H1 (cell line): ENCODE data around the gene LRRC74B. TPM values are rescaled to one million over a fixed set of nuclear protein-coding genes. Genes with fewer than 3 reads are reported as not detected.

ENCODE experiments used
- CTCF ChIA-PET: fragments of 300-600 bp; sonication (Branson Sonifier 250); formaldehyde crosslinking; loops from one replicate; lab custom pipeline; 2021; ENCODE audit not compliant: partially characterized antibody; lab: Charles Lee
- POLR2A ChIA-PET: fragments of 300-600 bp; sonication (Branson Sonifier 250); formaldehyde crosslinking; loops from one replicate; lab custom pipeline; 2021; ENCODE audit warnings: inconsistent platforms; ENCODE audit not compliant: partially characterized antibody; lab: Charles Lee
- DNase-seq, 2 experiments: peaks; one replicate each; pipeline versions ENCODE4 v3.0.0 to v3.0.0-alpha.2; 2010 to 2022; ENCODE audit warnings: low spot score in 2 of 2, low read depth in 1 of 2, mixed read lengths in 1 of 2
- FAIRE-seq: peaks from 2 replicates; lab custom pipeline; 2011; peaks lifted over from hg19 to GRCh38; lab: Jason Lieb, UNC
- H2AFZ ChIP-seq: 2 replicates; pipeline ENCODE4 v1.8.1; 2012; ENCODE audit warnings: low read length, inconsistent platforms
- H2AK5ac ChIP-seq: 2 replicates; pipeline ENCODE4 v1.6.1; 2013; ENCODE audit warnings: low read depth, low read length
- H2BK120ac ChIP-seq: replicated peaks from 2 replicates; pipeline ENCODE3; 2013; ENCODE audit warnings: low read depth, low read length, inconsistent platforms
- H2BK12ac ChIP-seq: 2 replicates; pipeline ENCODE4 v1.6.1; 2013; ENCODE audit warnings: low read depth, low read length
- H2BK15ac ChIP-seq: 2 replicates; pipeline ENCODE4 v1.6.1; 2013; ENCODE audit warnings: low read length
- H2BK20ac ChIP-seq: 2 replicates; pipeline ENCODE4 v1.6.1; 2013; ENCODE audit warnings: low read length
- H2BK5ac ChIP-seq: 2 replicates; pipeline ENCODE4 v1.6.1; 2013; ENCODE audit warnings: low read depth, low read length
- H3K14ac ChIP-seq: 2 replicates; pipeline ENCODE4 v1.6.1; 2013; ENCODE audit warnings: inconsistent platforms; ENCODE audit not compliant: insufficient read length
- H3K18ac ChIP-seq: 2 replicates; pipeline ENCODE4 v1.6.1; 2013; ENCODE audit warnings: low read length; ENCODE audit errors: extremely low read depth
- H3K23ac ChIP-seq: 2 replicates; pipeline ENCODE4 v1.6.1; 2013; ENCODE audit warnings: inconsistent platforms; ENCODE audit not compliant: insufficient read length
- H3K23me2 ChIP-seq: 2 replicates; pipeline ENCODE4 v1.6.1; 2013; ENCODE audit warnings: low read depth, low read length
- H3K27ac ChIP-seq: 2 replicates; pipeline ENCODE4 v1.6.1; 2011; ENCODE audit warnings: low read depth, low read length, inconsistent platforms
- H3K27me3 ChIP-seq, 4 experiments: replicated peaks in 1 of 4; 1 replicate in 1 of 4; 2 replicates in 3 of 4; pipeline versions ENCODE4 v1.6.1 to v1.8.1; 2011 to 2013; ENCODE audit warnings: low read length in 3 of 4, mild to moderate bottlenecking in 3 of 4, inconsistent platforms in 2 of 4, mixed read lengths in 2 of 4, moderate library complexity in 1 of 4; ENCODE audit not compliant: control insufficient read depth in 3 of 4, insufficient read depth in 3 of 4; ENCODE audit errors: extremely low read depth in 1 of 4
- H3K36me3 ChIP-seq, 4 experiments: 2 replicates each; pipeline versions ENCODE4 v1.6.1 to v1.8.1; 2011 to 2013; ENCODE audit warnings: mild to moderate bottlenecking in 4 of 4, low read length in 3 of 4, moderate library complexity in 2 of 4, control low read depth in 1 of 4, inconsistent platforms in 1 of 4; ENCODE audit not compliant: insufficient read depth in 4 of 4, control insufficient read depth in 2 of 4
- H3K4ac ChIP-seq: replicated peaks from 2 replicates; pipeline ENCODE3; 2013; ENCODE audit warnings: low read length, low read depth, mixed read lengths, inconsistent platforms; ENCODE audit not compliant: insufficient read length
- H3K4me1 ChIP-seq, 4 experiments: replicated peaks in 1 of 4; 1 replicate in 1 of 4; 2 replicates in 3 of 4; pipeline versions ENCODE4 v1.6.1 to v1.8.1; 2011 to 2013; ENCODE audit warnings: low read length in 3 of 4, inconsistent platforms in 2 of 4, mixed read lengths in 1 of 4; ENCODE audit not compliant: insufficient read depth in 4 of 4, control insufficient read depth in 3 of 4
- H3K4me2 ChIP-seq, 2 experiments: 2 replicates each; pipeline versions ENCODE4 v1.6.1 to v1.8.1; 2011 to 2013; ENCODE audit warnings: low read depth in 2 of 2, low read length in 2 of 2, control low read depth in 1 of 2, inconsistent platforms in 1 of 2, mild to moderate bottlenecking in 1 of 2; ENCODE audit not compliant: insufficient read depth in 1 of 2
- H3K4me3 ChIP-seq, 4 experiments: fragments of 200-600, 300-600 bp in 1 of 4; sonication (generic), shearing (Covaris generic), sonication (Bioruptor Twin) in 1 of 4; 2 replicates each; pipeline versions ENCODE4 v1.5.1 to v1.8.1; 2011 to 2016; ENCODE audit warnings: low read length in 4 of 4, low read depth in 3 of 4, control low read depth in 2 of 4, inconsistent platforms in 2 of 4, mild to moderate bottlenecking in 2 of 4, mixed read lengths in 1 of 4, moderate library complexity in 1 of 4; ENCODE audit not compliant: insufficient read depth in 2 of 4; ENCODE audit errors: extremely low read depth in 1 of 4
- H3K56ac ChIP-seq: replicated peaks from 2 replicates; pipeline ENCODE3; 2013; ENCODE audit warnings: low read depth, mild to moderate bottlenecking, mixed read lengths, low read length, inconsistent platforms; ENCODE audit not compliant: insufficient read length
- H3K79me1 ChIP-seq: 2 replicates; pipeline ENCODE4 v1.6.1; 2013; ENCODE audit warnings: low read depth, low read length, control low read depth
- H3K79me2 ChIP-seq, 2 experiments: 2 replicates each; pipeline versions ENCODE4 v1.6.1 to v1.8.1; 2012 to 2013; ENCODE audit warnings: low read length in 2 of 2, mild to moderate bottlenecking in 2 of 2, inconsistent platforms in 1 of 2; ENCODE audit not compliant: insufficient read depth in 2 of 2, control insufficient read depth in 1 of 2
- H3K9ac ChIP-seq, 4 experiments: replicated peaks in 1 of 4; 1 replicate in 1 of 4; 2 replicates in 3 of 4; pipeline versions ENCODE4 v1.6.1 to v1.8.1; 2011 to 2013; ENCODE audit warnings: low read depth in 3 of 4, low read length in 3 of 4, control low read depth in 2 of 4, mild to moderate bottlenecking in 2 of 4, moderate library complexity in 2 of 4, inconsistent platforms in 1 of 4; ENCODE audit errors: extremely low read depth in 1 of 4
- H3K9me3 ChIP-seq, 2 experiments: 2 replicates each; pipeline versions ENCODE4 v1.6.1 to v1.8.1; 2012 to 2013; ENCODE audit warnings: mild to moderate bottlenecking in 2 of 2, moderate library complexity in 2 of 2, control low read depth in 1 of 2, inconsistent platforms in 1 of 2, low read depth in 1 of 2, low read length in 1 of 2, mixed read lengths in 1 of 2; ENCODE audit not compliant: insufficient read depth in 2 of 2
- H4K20me1 ChIP-seq, 2 experiments: replicated peaks in 1 of 2; 2 replicates each; pipeline versions ENCODE3 to v1.8.1; 2011 to 2013; ENCODE audit warnings: inconsistent platforms in 2 of 2, low read length in 2 of 2, mild to moderate bottlenecking in 1 of 2; ENCODE audit not compliant: insufficient read depth in 2 of 2, control insufficient read depth in 1 of 2
- H4K5ac ChIP-seq: 2 replicates; pipeline ENCODE4 v1.6.1; 2013; ENCODE audit warnings: low read length, low read depth, mixed read lengths, inconsistent platforms; ENCODE audit not compliant: insufficient read length
- H4K8ac ChIP-seq: 2 replicates; pipeline ENCODE4 v1.8.0; 2013; ENCODE audit warnings: mild to moderate bottlenecking, moderate library complexity, low read length, inconsistent platforms; ENCODE audit not compliant: insufficient read depth; ENCODE audit errors: extremely low read depth
- H4K91ac ChIP-seq: replicated peaks from 2 replicates; pipeline ENCODE3; 2013; ENCODE audit warnings: low read length, mixed read lengths, inconsistent platforms; ENCODE audit not compliant: insufficient read length
- BACH1 ChIP-seq: IDR thresholded peaks from 2 replicates; pipeline ENCODE4 v1.6.1; 2012; ENCODE audit warnings: low read length, improper control_type of control experiment
- FOSL1 ChIP-seq: IDR thresholded peaks from 2 replicates; pipeline ENCODE4 v1.6.1; 2011; ENCODE audit warnings: mild to moderate bottlenecking, low read depth, low read length, moderate library complexity; ENCODE audit not compliant: insufficient read depth
- GTF2F1 ChIP-seq: IDR thresholded peaks from 2 replicates; pipeline ENCODE4 v1.6.1; 2012; ENCODE audit warnings: low read depth, low read length, improper control_type of control experiment, borderline replicate concordance
- MAFK ChIP-seq: IDR thresholded peaks from 2 replicates; pipeline ENCODE4 v1.6.1; 2012; ENCODE audit warnings: low read depth, mild to moderate bottlenecking, improper control_type of control experiment, low read length
- POLR2A ChIP-seq, 2 experiments: IDR thresholded peaks; 1 replicate in 1 of 2; 2 replicates in 1 of 2; pipeline ENCODE4 v1.6.1; 2011; ENCODE audit warnings: low read depth in 2 of 2, low read length in 2 of 2, mild to moderate bottlenecking in 2 of 2; ENCODE audit errors: control extremely low read depth in 1 of 2
- RNF2 ChIP-seq: fragments of 200-900, 300-1000 bp; sonication (generic); IDR thresholded peaks from 2 replicates; pipeline ENCODE4 v1.7.1; 2016; ENCODE audit warnings: borderline replicate concordance, low read depth, mild to moderate bottlenecking, antibody characterized with exemption, low read length; ENCODE audit not compliant: poor library complexity, severe bottlenecking; ENCODE audit errors: missing control alignments
- RXRA ChIP-seq: IDR thresholded peaks from 2 replicates; pipeline ENCODE4 v1.6.1; 2011; ENCODE audit warnings: low read depth, mild to moderate bottlenecking, low read length, moderate library complexity; ENCODE audit not compliant: insufficient read depth
- SRF ChIP-seq: IDR thresholded peaks from 2 replicates; pipeline ENCODE4 v1.6.1; 2011; ENCODE audit warnings: mild to moderate bottlenecking, low read depth, low read length, moderate library complexity
- TAF1 ChIP-seq: IDR thresholded peaks from 2 replicates; pipeline ENCODE4 v1.6.1; 2011; ENCODE audit warnings: mild to moderate bottlenecking, low read depth, low read length
- TBP ChIP-seq: IDR thresholded peaks from 2 replicates; pipeline ENCODE4 v1.6.1; 2011; ENCODE audit warnings: low read depth, low read length, improper control_type of control experiment
- WGBS, 2 experiments: shearing (Covaris generic) in 1 of 2; methylation state at CpG; one replicate each; pipeline versions ENCODE4 v1.1.6 to v1.1.7; 2013 to 2015; ENCODE audit warnings: low lambda C conversion rate in 2 of 2, mixed read lengths in 2 of 2, inconsistent platforms in 1 of 2, low coverage in 1 of 2, missing lambda C conversion rate in 1 of 2; ENCODE audit not compliant: insufficient replicate concordance in 2 of 2, insufficient coverage in 1 of 2, insufficient read length in 1 of 2; ENCODE audit errors: extremely low coverage in 1 of 2, missing lambda C conversion rate in 1 of 2; 5-methylcytosine and 5-hydroxymethylcytosine counted together
- polyA plus RNA-seq, 7 experiments: library from polyadenylated mRNA; depleted of rRNA in 3 of 7; stranded (reverse) in 5 of 7; unstranded in 2 of 7; fragments of >200 nt in 5 of 7; fragments of 200-250 nt in 2 of 7; gene quantifications; 1 replicate in 5 of 7; 2 replicates in 1 of 7; 4 replicates in 1 of 7; pipeline versions ENCODE4 v1.2.1 to v1.2.3, GENCODE V29; 2011 to 2013; ENCODE audit warnings: missing spikeins in 2 of 7, mixed read lengths in 2 of 7
- total RNA-seq: library from RNA; stranded (reverse); fragmentation: NEBNext Ultra II Directional; extraction: Animal tissue kit (Norgen Biotek cat#: 25700); gene quantifications from 2 replicates; pipeline ENCODE4 v1.2.1, GENCODE V29; 2021
- TF ChIP-seq, protein P1 (sequence below), 3 experiments: IDR thresholded peaks; 1 replicate in 2 of 3; 2 replicates in 1 of 3; pipeline versions ENCODE4 v1.5.1 to v1.6.1; 2011; ENCODE audit warnings: low read length in 3 of 3, mild to moderate bottlenecking in 3 of 3, inconsistent platforms in 2 of 3, low read depth in 1 of 3, moderate library complexity in 1 of 3; ENCODE audit not compliant: insufficient read depth in 1 of 3; ENCODE audit errors: control extremely low read depth in 1 of 3

The LRRC74B gene
- total and polyA plus RNA-seq, 2 of the 8 experiments (the other 6 are each of a cell fraction or from before 2014, with no cell fraction given): not detected

GRCh38 chr22:21015466-21016006 lies 30.2 kb upstream of the LRRC74B start:
- Histone ChIP-seq H2BK120ac (no peak overlapping the region), H3K4me3 (no peak overlapping the region), H2AFZ (no peak overlapping the region), H3K79me2 (no peaks in the 10 kb centered on the region), H2BK5ac (no peak overlapping the region), H3K56ac (no peak overlapping the region), H4K5ac (no peak overlapping the region), H2BK20ac (no peak overlapping the region), H3K18ac (no peak overlapping the region; the same call in 1 of the 2 replicates), H3K79me1 (no peaks in the 10 kb centered on the region; the same call in 1 of the 2 replicates), H2AK5ac (no peak overlapping the region), H3K23ac (no peak overlapping the region), H3K4me1 (peaks cover 5 to 21% (median 11%) of the 10 kb centered on the region in 4 experiments), H3K14ac (no peak overlapping the region), H3K4me2 (no peak overlapping the region; a peak in 1 of 4 replicates), H2BK15ac (no peak overlapping the region), H2BK12ac (no peak overlapping the region), H3K27me3 (peaks cover 0 to 4% (median 3%) of the 10 kb centered on the region in 4 experiments; a peak in 4 of 7 replicates), H4K8ac (no peak overlapping the region), H3K4ac (no peak overlapping the region), H3K36me3 (no peaks in the 10 kb centered on the region), H3K9me3 (no peaks in the 10 kb centered on the region), H3K23me2 (peaks cover 6% of the 10 kb centered on the region; the same call in 1 of the 2 replicates), H4K20me1 (no peaks in the 10 kb centered on the region), H4K91ac (no peak overlapping the region), H3K9ac (no peak overlapping the region), H3K27ac (no peak overlapping the region)
- ChIA-PET POLR2A (interaction anchor here (0.8 to 2.2 kb wide), 2 partner anchors 10 to 12 kb away, joined by 3 to 5 read pairs; no protein-coding TSS in a partner anchor), CTCF (interaction anchor here (0.5 to 1.7 kb wide), 5 partner anchors 10 to 1002 kb away, joined by 3 to 5 read pairs (median 4); partner anchors contain the start of gene LZTR1)
- DNase-seq: no peak
- 88% methylated on average over 3 of the region's 10 CpGs; no CpG with 5 or more reads in 1 of the 2 experiments for WGBS, 2 experiments
- no peak for FAIRE-seq
- TF ChIP-seq RXRA: no peak
- TF ChIP-seq SRF: no peak
- no peak for TF ChIP-seq TBP
- no peak for TF ChIP-seq MAFK
- no peak for TF ChIP-seq RNF2
- TF ChIP-seq POLR2A (IDR thresholded peaks at IDR 0.05; ENCODE audit: control extremely low read depth in 1 of 2, low read depth in 2 of 2, low read length in 2 of 2): no peak
- TF ChIP-seq FOSL1: no peak
- TF ChIP-seq BACH1: no peak
- TF ChIP-seq, protein P1, sequence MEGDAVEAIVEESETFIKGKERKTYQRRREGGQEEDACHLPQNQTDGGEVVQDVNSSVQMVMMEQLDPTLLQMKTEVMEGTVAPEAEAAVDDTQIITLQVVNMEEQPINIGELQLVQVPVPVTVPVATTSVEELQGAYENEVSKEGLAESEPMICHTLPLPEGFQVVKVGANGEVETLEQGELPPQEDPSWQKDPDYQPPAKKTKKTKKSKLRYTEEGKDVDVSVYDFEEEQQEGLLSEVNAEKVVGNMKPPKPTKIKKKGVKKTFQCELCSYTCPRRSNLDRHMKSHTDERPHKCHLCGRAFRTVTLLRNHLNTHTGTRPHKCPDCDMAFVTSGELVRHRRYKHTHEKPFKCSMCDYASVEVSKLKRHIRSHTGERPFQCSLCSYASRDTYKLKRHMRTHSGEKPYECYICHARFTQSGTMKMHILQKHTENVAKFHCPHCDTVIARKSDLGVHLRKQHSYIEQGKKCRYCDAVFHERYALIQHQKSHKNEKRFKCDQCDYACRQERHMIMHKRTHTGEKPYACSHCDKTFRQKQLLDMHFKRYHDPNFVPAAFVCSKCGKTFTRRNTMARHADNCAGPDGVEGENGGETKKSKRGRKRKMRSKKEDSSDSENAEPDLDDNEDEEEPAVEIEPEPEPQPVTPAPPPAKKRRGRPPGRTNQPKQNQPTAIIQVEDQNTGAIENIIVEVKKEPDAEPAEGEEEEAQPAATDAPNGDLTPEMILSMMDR (IDR thresholded peaks at IDR 0.05; ENCODE audit: control extremely low read depth in 1 of 3, insufficient read depth in 1 of 3, low read depth in 1 of 3, low read length in 3 of 3): no peak
- no peak for TF ChIP-seq TAF1
- no peak for TF ChIP-seq GTF2F1
